Thyroid gland (tissue), 4 donors: ENCODE measurements around the gene INPP4B. TPM values are rescaled to one million over a fixed set of nuclear protein-coding genes. Genes with fewer than 3 reads are reported as not detected.

Source experiments
- DNase-seq, 2 donors: peaks; one replicate each; pipeline ENCODE4 v3.0.0-alpha.2; 2019
- H3K27ac ChIP-seq, 3 donors: fragments of 200-600 bp; sonication (generic); 1 replicate in 2 of 3; 2 replicates in 1 of 3; pipeline ENCODE4 v1.5.1; 2016 to 2019; ENCODE audit warnings: mild to moderate bottlenecking in 1 of 3, moderate library complexity in 1 of 3
- H3K27me3 ChIP-seq: fragments of 200-600 bp; sonication (generic); one replicate; pipeline ENCODE4 v1.5.1; 2019
- H3K36me3 ChIP-seq, 2 donors: fragments of 200-600 bp; sonication (generic); one replicate each; pipeline ENCODE4 v1.5.1; 2016 to 2019
- H3K4me1 ChIP-seq, 2 donors: fragments of 200-600 bp; sonication (generic); one replicate each; pipeline ENCODE4 v1.5.1; 2017 to 2019
- H3K4me3 ChIP-seq, 3 donors: fragments of 200-600 bp; sonication (generic); replicated peaks in 1 of 3; 1 replicate in 2 of 3; 2 replicates in 1 of 3; pipeline ENCODE4 v1.5.1; 2016; ENCODE audit warnings: mild to moderate bottlenecking in 1 of 3
- H3K9me3 ChIP-seq: fragments of 200-600 bp; sonication (generic); one replicate; pipeline ENCODE4 v1.5.1; 2017
- CTCF ChIP-seq, 6 experiments: fragments of 200-600 bp in 3 of 6; fragments of 450-650 bp in 3 of 6; sonication (generic) in 3 of 6; IDR thresholded peaks; one replicate each; pipeline ENCODE4 v1.5.1; 2016 to 2019; ENCODE audit warnings: antibody characterized with exemption in 6 of 6, mild to moderate bottlenecking in 2 of 6, inconsistent platforms in 1 of 6, moderate library complexity in 1 of 6
- POLR2A ChIP-seq, 2 donors: fragments of 450-650 bp; IDR thresholded peaks; one replicate each; pipeline ENCODE4 v1.6.1; 2017; ENCODE audit warnings: antibody characterized with exemption in 2 of 2, mild to moderate bottlenecking in 2 of 2, moderate library complexity in 1 of 2
- WGBS, 2 donors: methylation state at CpG; one replicate each; pipeline ENCODE4 v1.1.5; 2017; 5-methylcytosine and 5-hydroxymethylcytosine counted together
- intact Hi-C: fragments of 100-400 bp; cut with DNase I; formaldehyde crosslinking; loops from one replicate; pipeline ENCODE4 v1.15.1; 2023
- total RNA-seq, 4 donors: library from RNA; depleted of rRNA; stranded (reverse); fragments of >200 nt; gene quantifications; one replicate each; pipeline ENCODE4 v1.2.3, GENCODE V29; 2016

The INPP4B gene
- total RNA-seq, 4 donors from 2014 or later: 8.0 to 22.1 (median 12.0) TPM

DNA sequence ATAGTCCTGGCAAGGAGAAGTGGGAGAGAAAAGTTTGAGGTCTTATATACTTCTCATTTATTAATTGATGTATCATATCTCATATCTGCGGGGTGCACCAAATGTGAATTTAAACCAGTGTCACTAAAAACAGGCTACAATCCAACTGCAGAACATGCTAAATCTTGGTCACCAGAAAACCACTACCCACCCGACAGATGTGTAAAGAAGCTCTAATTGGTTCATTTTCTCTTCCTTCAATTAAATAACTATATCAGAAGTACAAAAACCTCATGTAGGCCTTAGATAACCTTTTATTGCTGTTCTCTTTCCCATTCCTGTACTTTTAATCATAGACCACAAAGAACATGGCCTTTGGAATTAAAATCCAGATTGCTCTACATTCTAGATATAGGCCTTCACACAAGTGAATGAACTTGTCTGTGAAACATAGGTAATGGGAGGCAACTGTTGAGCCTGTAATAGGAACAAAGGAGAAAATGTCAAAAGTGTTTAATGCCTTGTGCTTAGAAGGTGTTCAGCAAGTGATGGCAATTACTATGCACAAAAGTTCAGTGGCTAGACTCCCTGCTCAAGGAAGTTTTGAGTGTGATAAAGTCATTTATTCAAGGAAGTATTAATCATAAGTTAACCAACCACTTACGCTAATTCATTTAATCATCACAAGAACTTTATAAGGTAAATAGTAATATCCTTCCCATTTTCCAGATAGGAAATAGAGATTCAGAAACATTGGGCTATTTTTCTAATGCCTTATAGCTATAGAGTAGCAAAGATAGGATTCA lies 425.6 kb downstream of the INPP4B start:
- Histone ChIP-seq H3K27ac (no peak overlapping the region), H3K4me3 (no peak overlapping the region), H3K27me3 (no peaks in the 10 kb centered on the region), H3K4me1 (no peaks in the 10 kb centered on the region), H3K36me3 (no peaks in the 10 kb centered on the region), H3K9me3 (no peaks in the 10 kb centered on the region)
- TF ChIP-seq CTCF (IDR thresholded peaks at IDR 0.05): no peak
- TF ChIP-seq POLR2A (IDR thresholded peaks at IDR 0.05): no peak
- WGBS, 2 donors: 94 to 95% methylated on average over 3 of the region's 3 CpGs
- no peak for DNase-seq
- intact Hi-C loops: no loop called here

DNA sequence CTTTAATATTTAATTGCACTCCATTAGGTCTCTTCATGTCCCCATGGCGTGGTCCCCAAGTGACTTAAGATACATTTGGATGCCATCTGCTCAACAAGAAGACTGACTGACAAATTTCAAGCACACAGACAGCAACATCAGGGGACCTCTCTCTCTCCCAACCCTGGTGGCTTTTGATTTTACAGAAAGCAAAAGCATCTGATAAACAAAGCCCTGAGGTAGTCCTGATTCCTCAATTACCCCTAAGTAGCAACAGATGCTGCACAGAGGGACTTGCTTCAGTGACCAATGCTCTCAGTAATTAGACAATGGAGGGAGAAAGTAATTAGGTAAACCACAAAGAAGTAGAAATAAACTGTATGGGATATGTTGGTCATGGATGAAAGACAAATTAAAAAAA lies 426.4 kb downstream of the INPP4B start:
- no peaks in the 10 kb centered on the region for H3K9me3 ChIP-seq
- H3K4me3 ChIP-seq: no peak overlapping the region
- intact Hi-C loops: no loop called here
- H3K27me3 ChIP-seq: no peaks in the 10 kb centered on the region
- WGBS, 2 donors: 94 to 95% methylated on average over 1 of the region's 1 CpG
- no peak for DNase-seq
- H3K4me1 ChIP-seq: no peaks in the 10 kb centered on the region
- TF ChIP-seq CTCF (IDR thresholded peaks at IDR 0.05) (no peak), POLR2A (IDR thresholded peaks at IDR 0.05) (no peak)
- no peaks in the 10 kb centered on the region for H3K36me3 ChIP-seq
- no peak overlapping the region for H3K27ac ChIP-seq

- no peak for DNase-seq
- Histone ChIP-seq H3K4me1 (peaks cover 0 to 9% of the 10 kb centered on the region in 2 donors), H3K4me3 (no peak overlapping the region), H3K27ac (no peak overlapping the region), H3K36me3 (no peaks in the 10 kb centered on the region), H3K27me3 (no peaks in the 10 kb centered on the region), H3K9me3 (no peaks in the 10 kb centered on the region)
- TF ChIP-seq CTCF (IDR thresholded peaks at IDR 0.05) (no peak), POLR2A (IDR thresholded peaks at IDR 0.05) (no peak)
- WGBS, 2 donors: 96 to 98% methylated on average over 2 of the region's 2 CpGs
- intact Hi-C loops: no loop called here
These were observed 427.4 kb downstream of the INPP4B start for GRCh38 chr4:142418697-142419096.

- H3K4me3 ChIP-seq: no peak overlapping the region
- DNase-seq: no peak
- no peak overlapping the region for H3K27ac ChIP-seq
- TF ChIP-seq CTCF (IDR thresholded peaks at IDR 0.05) (no peak), POLR2A (IDR thresholded peaks at IDR 0.05) (no peak)
- no peaks in the 10 kb centered on the region for H3K27me3 ChIP-seq
- intact Hi-C loops: no loop called here
- no peaks in the 10 kb centered on the region for H3K36me3 ChIP-seq
- peaks cover 0 to 9% of the 10 kb centered on the region in 2 donors for H3K4me1 ChIP-seq
- H3K9me3 ChIP-seq: no peaks in the 10 kb centered on the region
- 60 to 65% methylated on average over 5 of the region's 5 CpGs for WGBS, 2 donors
These were observed 429.3 kb downstream of the INPP4B start for GRCh38 chr4:142416711-142417275.

DNA sequence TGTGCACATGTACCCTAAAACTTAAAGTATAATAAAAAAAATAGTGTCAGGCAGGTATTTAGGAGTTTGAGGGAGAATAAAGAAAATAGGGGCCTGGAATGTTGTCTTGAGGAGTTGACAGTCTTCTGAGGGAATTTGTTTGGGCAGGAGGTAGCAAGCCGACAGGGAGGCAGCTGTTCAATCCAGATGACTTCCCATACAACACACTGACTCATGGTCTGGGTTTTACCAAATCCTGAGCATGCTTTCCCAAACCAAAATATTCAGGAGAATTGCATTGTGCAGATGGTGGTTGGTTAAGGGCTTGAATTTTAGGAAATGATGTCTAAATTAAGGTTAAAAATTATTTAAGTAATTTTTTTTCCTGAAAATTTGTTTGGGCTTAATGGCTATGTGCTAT lies 430.0 kb downstream of the INPP4B start:
- intact Hi-C loops: no loop called here
- Histone ChIP-seq H3K4me3 (no peak overlapping the region), H3K27me3 (no peaks in the 10 kb centered on the region), H3K36me3 (no peaks in the 10 kb centered on the region), H3K27ac (no peak overlapping the region), H3K9me3 (no peaks in the 10 kb centered on the region), H3K4me1 (peaks cover 0 to 9% of the 10 kb centered on the region in 2 donors)
- no peak for TF ChIP-seq CTCF (IDR thresholded peaks at IDR 0.05)
- TF ChIP-seq POLR2A (IDR thresholded peaks at IDR 0.05): no peak
- DNase-seq: no peak
- WGBS, 2 donors: 85 to 87% methylated on average over 1 of the region's 1 CpG
